Fibroblast of pulmonary artery (primary cell): ENCODE results near the gene CTTN.

Source experiments
- DNase-seq: peaks from one replicate; pipeline ENCODE4 v3.0.0-alpha.2; 2010; ENCODE audit warnings: low read depth
- H3K4me3 ChIP-seq: replicated peaks from 2 replicates; pipeline ENCODE4 v1.5.1; 2011; ENCODE audit warnings: low read depth, mild to moderate bottlenecking, control low read depth, low read length, moderate library complexity
- CTCF ChIP-seq: IDR thresholded peaks from 2 replicates; pipeline ENCODE4 v1.5.1; 2011; ENCODE audit warnings: mild to moderate bottlenecking, control low read depth, low read length, inconsistent platforms; ENCODE audit errors: missing control alignments

Gene CTTN

GRCh38 chr11:70415191-70415590 is 16.9 kb downstream of the CTTN start:
- no peak overlapping the region for H3K4me3 ChIP-seq
- peak; percentile 20 for DNase-seq
- TF ChIP-seq CTCF, result peak; percentile 24

- H3K4me3 ChIP-seq, result no peak overlapping the region
- TF ChIP-seq CTCF, result no peak
- DNase-seq, result no peak
These were observed 17.5 kb downstream of the CTTN start for GRCh38 chr11:70415642-70416395.

- H3K4me3 ChIP-seq, result no peak overlapping the region
- TF ChIP-seq CTCF, result no peak
- no peak for DNase-seq
These were observed 18.6 kb downstream of the CTTN start for GRCh38 chr11:70416881-70417280.

GRCh38 chr11:70418130-70418529 is 19.8 kb downstream of the CTTN start:
- DNase-seq, result no peak
- no peak for TF ChIP-seq CTCF
- no peak overlapping the region for H3K4me3 ChIP-seq

- no peak for TF ChIP-seq CTCF
- H3K4me3 ChIP-seq, result no peak overlapping the region
- no peak for DNase-seq
These were observed 21.1 kb downstream of the CTTN start for GRCh38 chr11:70419307-70420007.

- TF ChIP-seq CTCF, result no peak
- peak; percentile 97 for DNase-seq
- no peak overlapping the region for H3K4me3 ChIP-seq
These were observed 21.7 kb downstream of the CTTN start for GRCh38 chr11:70420008-70420464.
